GM21825 (cell line): Measurements from ENCODE around the gene OR2F2.

Source experiments
- ATAC-seq: cut with Tn5 transposase; IDR thresholded peaks from one replicate; pipeline ENCODE4 v1.9.1; 2021; ENCODE audit warnings: mild to moderate bottlenecking, moderate library complexity; ENCODE audit not compliant: unreplicated experiment

OR2F2 gene

DNA sequence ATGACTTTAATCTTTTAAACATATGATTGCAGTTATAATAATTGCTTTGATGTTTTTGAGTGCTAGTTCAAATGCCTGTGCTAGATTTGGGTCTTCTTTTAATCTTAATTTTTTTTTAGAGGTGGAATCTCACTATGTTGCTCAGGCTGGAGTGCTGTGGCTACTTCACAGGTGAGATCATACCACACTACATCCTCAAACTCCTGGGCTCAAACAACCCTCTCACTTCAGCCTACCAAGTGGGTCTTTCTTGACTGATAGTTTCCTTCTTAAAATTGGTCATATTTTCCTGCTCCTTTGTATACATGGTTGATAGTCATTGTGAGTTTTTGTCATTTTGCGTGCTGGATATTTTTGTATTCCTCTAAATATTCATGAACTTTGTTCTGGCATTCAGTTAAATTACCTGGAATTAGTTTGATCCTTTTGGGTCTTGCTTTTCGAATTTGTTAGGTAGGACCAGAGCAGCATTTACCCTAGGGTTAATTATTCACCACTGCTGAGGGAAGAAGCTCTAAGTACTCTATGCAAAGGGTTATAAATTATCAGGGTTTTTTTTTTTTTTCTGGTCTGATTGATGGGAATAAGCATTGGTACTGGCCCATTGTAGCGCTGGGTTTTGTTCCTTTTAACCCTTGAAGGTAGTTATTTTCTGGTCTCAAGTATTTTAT, 21.0 kb upstream of the OR2F2 start:
- no peak for ATAC-seq

- no peak for ATAC-seq
These were observed 19.9 kb upstream of the OR2F2 start for GRCh38 chr7:143914938-143915652.

DNA sequence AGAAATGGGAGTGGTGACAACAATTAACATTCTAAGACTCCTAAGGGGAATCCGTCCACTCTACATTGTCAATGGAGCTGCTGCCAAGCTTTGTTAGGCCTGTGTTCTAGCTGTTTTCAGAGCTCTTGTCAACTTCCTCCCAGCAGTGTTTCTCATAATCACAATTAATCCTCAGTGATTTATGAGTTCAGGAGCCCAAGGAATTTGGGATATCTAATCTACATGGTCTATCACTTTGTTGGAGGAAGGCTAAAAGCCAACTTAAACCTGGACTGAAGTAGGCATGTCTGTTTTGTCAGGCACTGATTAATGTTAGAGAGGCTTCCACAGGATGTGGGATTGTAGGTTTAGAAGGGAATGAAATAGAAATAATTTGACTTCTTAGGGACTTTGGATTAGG, 10.2 kb upstream of the OR2F2 start:
- ATAC-seq, result no peak

DNA sequence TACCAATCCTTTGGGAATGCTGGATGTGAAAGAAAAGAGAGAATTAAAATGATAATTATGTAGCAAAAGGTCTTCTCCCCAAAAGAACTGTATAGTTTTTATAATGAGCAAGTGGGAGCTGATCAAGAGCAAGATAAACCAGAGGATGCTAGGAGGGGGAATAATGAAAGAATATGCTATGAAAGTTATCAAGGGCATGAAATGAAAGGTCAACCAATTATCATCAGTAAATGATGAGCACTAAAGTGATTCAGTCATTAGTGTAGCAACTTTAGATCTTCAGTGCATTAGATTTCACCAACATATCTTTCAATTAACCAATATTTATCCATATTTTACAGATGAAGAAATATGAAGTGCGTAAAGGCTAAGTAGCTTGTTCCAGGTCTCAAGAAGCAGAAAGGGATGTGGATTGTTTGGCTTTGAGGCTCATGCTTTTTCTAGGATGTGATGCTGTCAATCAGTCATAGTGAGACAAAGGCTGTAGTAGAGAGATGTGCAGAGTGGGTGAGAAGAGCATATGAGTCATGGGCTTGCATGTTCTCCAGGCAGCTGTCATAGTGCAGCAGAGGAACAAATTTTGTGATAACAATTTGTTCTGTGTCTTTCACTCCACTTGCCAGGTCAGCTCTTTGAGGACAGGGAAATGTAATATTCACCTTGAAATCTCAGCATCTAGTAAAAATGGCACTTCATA, 5.7 kb upstream of the OR2F2 start:
- ATAC-seq, result no peak

GRCh38 chr7:143931739-143932138, 3.3 kb upstream of the OR2F2 start:
- ATAC-seq, result no peak

GRCh38 chr7:143936087-143937009, 1.3 kb downstream of the OR2F2 start:
- ATAC-seq, result no peak

- ATAC-seq, result no peak
These were observed 3.6 kb downstream of the OR2F2 start for GRCh38 chr7:143938379-143939243.

DNA sequence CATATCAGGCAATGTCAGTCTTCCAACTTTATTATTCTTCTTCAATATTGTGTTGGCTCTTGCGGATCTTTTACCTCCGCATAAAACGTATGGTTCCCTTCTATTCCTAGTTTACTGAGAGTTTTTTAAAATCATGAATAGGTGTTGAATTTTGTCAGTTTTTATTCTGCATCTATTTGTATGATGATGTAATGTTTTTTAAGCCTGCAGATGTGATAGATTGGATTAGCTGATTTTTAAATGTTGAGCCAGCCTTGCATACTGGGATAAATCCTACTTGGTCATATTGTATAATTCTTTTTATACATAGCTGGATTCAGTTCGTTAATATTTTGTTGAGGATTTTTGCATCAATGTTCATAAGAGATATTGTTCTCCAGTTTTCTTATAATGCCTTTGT, 10.4 kb downstream of the OR2F2 start:
- ATAC-seq, result no peak

DNA sequence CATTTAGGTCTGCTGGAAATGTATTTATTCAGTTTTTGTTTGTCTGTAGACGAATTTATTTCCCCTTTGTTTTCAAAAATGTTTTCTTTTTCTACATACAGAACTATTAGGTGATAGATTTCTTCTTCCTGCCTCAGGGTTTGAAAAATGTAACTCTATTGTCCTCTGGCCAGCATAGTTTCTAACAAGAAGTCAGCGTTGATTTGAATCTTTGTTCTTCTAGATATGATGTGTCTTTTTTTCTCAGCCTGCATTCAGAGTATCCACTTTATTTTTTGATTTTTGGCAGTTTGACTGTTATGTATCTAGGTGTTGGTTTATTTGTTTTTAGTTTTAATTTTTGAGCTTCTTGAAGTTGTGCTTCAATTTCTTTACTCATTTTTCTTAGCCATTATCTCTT, 12.1 kb downstream of the OR2F2 start:
- ATAC-seq, result no peak

GRCh38 chr7:143948733-143949132, 13.7 kb downstream of the OR2F2 start:
- ATAC-seq, result no peak

DNA sequence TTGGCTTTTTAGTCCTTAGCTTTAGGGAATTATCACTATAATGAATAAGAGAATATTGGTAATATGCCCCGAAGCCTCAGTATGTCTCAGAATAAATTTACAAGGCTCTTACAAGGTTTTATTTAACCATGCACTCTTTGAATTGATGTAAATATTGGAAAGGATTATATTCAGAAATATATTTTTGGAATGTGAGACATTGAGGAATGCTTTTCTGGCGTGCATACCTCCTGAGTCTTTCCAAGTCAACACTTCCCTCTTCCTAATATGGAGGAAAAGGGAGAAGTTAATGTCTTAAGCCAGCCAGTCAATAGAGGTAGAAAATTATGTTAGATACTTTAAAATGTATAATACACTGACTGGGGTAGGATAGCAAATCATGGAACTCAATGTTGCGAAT, 18.4 kb downstream of the OR2F2 start:
- ATAC-seq, result no peak

GRCh38 chr7:143954135-143954534, 19.1 kb downstream of the OR2F2 start:
- no peak for ATAC-seq

DNA sequence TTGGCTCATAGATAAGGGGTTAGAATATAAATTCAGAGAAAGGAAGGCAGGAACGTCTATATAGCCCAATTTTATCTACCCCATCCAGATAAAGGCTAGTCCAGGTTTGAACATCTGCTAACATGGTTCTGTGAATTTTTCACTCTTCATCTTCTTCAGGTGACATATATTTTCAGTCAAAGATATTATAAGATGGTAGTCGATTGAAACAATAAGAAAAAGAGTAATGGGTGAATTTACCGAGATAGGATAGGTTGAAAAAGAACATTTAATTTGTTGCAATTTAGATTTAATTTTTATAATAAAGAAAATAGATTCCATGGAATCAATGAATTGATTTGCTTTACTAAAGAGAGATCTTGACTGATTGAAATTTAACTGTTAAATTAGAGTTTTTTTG, 19.5 kb downstream of the OR2F2 start, which contains the start of gene OR2F1:
TSS of gene OR2F1 (plus strand) at position 301 of the 400 bp plus-strand sequence. CDS start 5,127 bp downstream, outside the sequence.
- ATAC-seq, result no peak

GRCh38 chr7:143958781-143959180, 23.7 kb downstream of the OR2F2 start:
- ATAC-seq, result no peak

DNA sequence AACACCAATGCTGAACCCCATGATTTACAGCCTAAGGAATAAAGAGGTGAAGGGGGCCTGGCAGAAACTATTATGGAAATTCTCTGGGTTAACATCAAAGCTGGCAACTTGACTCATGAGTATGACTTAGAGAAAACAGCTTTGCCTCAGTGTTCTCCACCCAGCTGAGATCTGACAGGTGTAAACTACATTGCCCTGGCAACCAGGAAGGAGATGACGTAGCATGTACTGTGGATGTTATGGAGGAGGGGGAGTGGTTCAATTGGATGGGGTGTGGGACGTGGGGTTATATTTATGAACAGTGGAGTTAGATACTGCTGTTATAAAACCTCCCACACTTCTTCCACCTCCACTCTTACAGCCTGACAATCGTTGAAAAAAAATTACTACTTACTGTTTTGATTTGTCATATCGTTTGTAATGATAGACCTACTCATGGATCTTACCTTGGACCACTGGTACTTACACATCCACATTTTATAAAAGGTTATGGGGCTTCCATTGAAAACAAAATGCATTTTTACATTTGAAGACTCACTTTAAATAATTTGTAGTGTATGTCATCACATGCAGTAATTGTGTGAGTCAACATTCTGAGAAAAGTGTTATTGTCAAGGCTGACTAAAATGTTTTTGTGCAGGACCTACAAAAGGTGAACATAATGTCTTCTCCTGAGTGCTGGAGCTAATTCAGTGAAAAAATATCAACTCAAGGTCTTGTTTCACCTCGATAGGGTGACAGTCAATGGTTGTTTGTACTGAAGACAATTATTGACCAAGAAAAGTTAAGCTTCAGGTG, 26.0 kb downstream of the OR2F2 start:
- no peak for ATAC-seq

DNA sequence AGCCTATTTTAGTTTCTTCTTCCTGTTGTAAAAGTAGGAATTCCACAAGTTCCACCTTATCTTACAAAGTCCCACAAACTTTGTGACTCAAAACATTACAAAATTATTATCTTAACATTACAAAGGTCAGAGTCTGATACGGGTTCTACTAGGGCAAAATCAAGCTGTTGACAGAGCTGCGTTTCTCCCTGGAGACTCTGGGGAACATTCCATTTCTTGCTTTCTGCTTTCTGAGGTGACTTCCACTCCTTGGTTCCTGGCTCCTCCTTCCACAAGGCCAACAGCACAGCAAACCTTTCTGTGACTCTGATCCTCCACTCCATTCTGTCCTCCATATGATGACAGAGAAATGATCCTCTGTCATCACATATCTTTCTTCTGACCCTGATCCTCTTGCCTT, 30.2 kb downstream of the OR2F2 start:
- no peak for ATAC-seq

- ATAC-seq, result no peak
These were observed 32.4 kb downstream of the OR2F2 start for GRCh38 chr7:143967398-143967797.

DNA sequence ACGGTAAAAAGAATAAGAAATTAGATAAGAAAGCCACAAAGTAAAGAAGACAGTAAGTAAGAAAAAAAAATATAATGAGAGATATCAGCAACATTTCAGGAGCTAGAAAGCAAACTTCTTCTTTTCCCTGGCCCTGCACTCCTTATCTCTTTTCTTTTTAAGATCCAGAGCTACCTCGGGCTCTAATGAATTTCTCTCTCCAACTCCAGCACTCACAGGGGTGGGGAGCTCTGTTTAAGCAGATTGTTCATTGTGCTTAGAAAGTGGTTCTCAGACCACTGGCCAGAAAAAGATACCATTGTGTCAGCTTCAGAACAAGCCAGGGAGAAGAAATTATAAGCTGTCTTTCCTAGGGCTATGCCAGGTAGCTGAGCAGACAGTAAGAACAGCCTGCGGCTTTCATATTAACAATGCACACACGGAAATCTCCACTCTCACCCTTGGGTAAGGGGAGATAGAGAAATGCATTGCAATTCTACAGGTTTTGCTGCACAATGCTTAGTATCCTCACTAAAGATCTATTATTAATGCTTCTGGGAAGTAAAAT, 38.9 kb downstream of the OR2F2 start:
- ATAC-seq, result no peak

DNA sequence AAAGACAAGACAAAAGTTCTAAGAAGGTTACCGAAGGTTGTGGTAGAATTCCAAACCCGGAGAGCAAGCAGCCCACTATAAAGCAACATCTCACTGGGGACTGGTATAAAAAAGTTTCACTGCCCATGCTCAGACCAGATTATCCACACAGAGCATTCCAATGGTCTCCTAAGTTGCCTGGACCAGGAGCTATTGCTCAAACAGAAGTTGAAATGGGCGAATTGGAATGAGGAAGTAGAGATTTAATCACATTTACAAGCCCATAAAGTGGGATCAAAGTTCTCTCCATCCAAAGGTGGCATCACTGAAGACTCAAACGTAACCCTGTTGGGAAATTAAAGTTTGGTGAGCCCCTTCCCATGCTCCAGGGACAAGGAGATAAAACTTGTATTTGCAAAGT, 39.4 kb downstream of the OR2F2 start:
- no peak for ATAC-seq
